ENCODE data around the gene POLDIP2.

GRCh38 chr17:28342313-28342712 lies 15.0 kb downstream of the POLDIP2 start:
- TF ChIP-seq CTCF (IDR thresholded peaks at IDR 0.05; ENCODE audit: insufficient read depth, low read depth, low read length): no peak
- no peak for TF ChIP-seq EZH2 (IDR thresholded peaks at IDR 0.05; ENCODE audit: insufficient read depth, low read length)
